Activated gamma-delta T cell treated with Interleukin-2 at 50 U/mL for 16 hours (primary cell): ENCODE data around the gene CKLF.
"Not testable (repeated sequence)": the region's sequence is repeated elsewhere in the genome, so short reads cannot be mapped to it uniquely, and the experiment has no call there.

Experiments
- DNase-seq: peaks from one replicate; pipeline ENCODE4 v3.0.0-alpha.2; 2020

Gene CKLF

GRCh38 chr16:66543541-66543940, 8.8 kb upstream of the CKLF start:
- no peak for DNase-seq

GRCh38 chr16:66544016-66544757, 8.2 kb upstream of the CKLF start:
- no peak for DNase-seq

GRCh38 chr16:66547101-66547989, 5.0 kb upstream of the CKLF start:
- no peak for DNase-seq

- no peak for DNase-seq
These were observed 4.3 kb upstream of the CKLF start for GRCh38 chr16:66548068-66548467.

GRCh38 chr16:66548868-66549267, 3.5 kb upstream of the CKLF start:
- DNase-seq = no peak

GRCh38 chr16:66549284-66550131, 2.9 kb upstream of the CKLF start, which contains the start of gene TK2:
TK2 (minus strand) TSS chr16:66550122; CDS start chr16:66550061, 61 bp downstream.
- DNase-seq = peak; percentile 46

- DNase-seq = peak; percentile 54
These were observed 1.0 kb upstream of the CKLF start for GRCh38 chr16:66551348-66551759.

- no peak for DNase-seq
These were observed 539 bp upstream of the CKLF start for GRCh38 chr16:66551788-66552285.

GRCh38 chr16:66553223-66553622, 847 bp downstream of the CKLF start:
- no peak for DNase-seq

- DNase-seq = no peak
These were observed 1.6 kb downstream of the CKLF start for GRCh38 chr16:66554021-66554420.

GRCh38 chr16:66554495-66554894, 2.1 kb downstream of the CKLF start:
- no peak for DNase-seq

- no peak for DNase-seq
These were observed 7.7 kb downstream of the CKLF start for GRCh38 chr16:66560107-66560506.

- no peak for DNase-seq
These were observed 9.2 kb downstream of the CKLF start for GRCh38 chr16:66561381-66562080.

GRCh38 chr16:66562409-66562808, 10.0 kb downstream of the CKLF start:
- DNase-seq = no peak

GRCh38 chr16:66562986-66563385, 10.6 kb downstream of the CKLF start:
- no peak for DNase-seq

- DNase-seq = no peak
These were observed 11.4 kb downstream of the CKLF start for GRCh38 chr16:66563574-66564334.

- DNase-seq = no peak
These were observed 13.9 kb downstream of the CKLF start, which contains the start of gene CMTM1 for GRCh38 chr16:66566051-66566901. CMTM1 (plus strand) TSS chr16:66566439; CDS start chr16:66566514, 75 bp downstream.

- not testable (repeated sequence) for DNase-seq
These were observed 14.9 kb downstream of the CKLF start for GRCh38 chr16:66567270-66567669.

- no peak for DNase-seq
These were observed 16.0 kb downstream of the CKLF start for GRCh38 chr16:66568355-66568754.

- no peak for DNase-seq
These were observed 16.8 kb downstream of the CKLF start for GRCh38 chr16:66569131-66569530.
